WTC11 (cell line): ENCODE data around the gene WWOX. TPM values are rescaled to one million over a fixed set of nuclear protein-coding genes. Genes with fewer than 3 reads are reported as not detected.

Experiments used
- ATAC-seq: fragments of 200-7000 bp; cut with Tn5 transposase; 2 replicates; pipeline ENCODE4 v1.10.0; 2021; ENCODE audit warnings: mild to moderate bottlenecking, moderate library complexity
- CTCF ChIA-PET: fragments of 300-600 bp; sonication (Branson Sonifier 250); formaldehyde crosslinking; loops from one replicate; lab custom pipeline; 2021; ENCODE audit warnings: antibody characterized with exemption; lab: Charles Lee
- POLR2A ChIA-PET: fragments of 350-600 bp; sonication (Branson Sonifier 250); formaldehyde crosslinking; loops from one replicate; lab custom pipeline; 2021; ENCODE audit warnings: antibody characterized with exemption; lab: Charles Lee
- DNase-seq: peaks from one replicate; pipeline ENCODE4 v3.0.0; 2021; ENCODE audit warnings: low spot score
- H3K27ac Mint-ChIP-seq: 2 replicates; pipeline ENCODE4 v1.8.0; 2021; ENCODE audit warnings: mixed read lengths
- H3K27me3 Mint-ChIP-seq: 2 replicates; pipeline ENCODE4 v1.8.0; 2021; ENCODE audit warnings: low read depth, mild to moderate bottlenecking, moderate library complexity, mixed read lengths
- H3K36me3 Mint-ChIP-seq: 2 replicates; pipeline ENCODE4 v1.8.0; 2021; ENCODE audit warnings: mixed read lengths
- H3K4me1 Mint-ChIP-seq: 2 replicates; pipeline ENCODE4 v1.8.0; 2022; ENCODE audit warnings: mixed read lengths
- H3K4me3 Mint-ChIP-seq: 2 replicates; pipeline ENCODE4 v1.8.0; 2021; ENCODE audit warnings: mild to moderate bottlenecking, moderate library complexity, mixed read lengths
- H3K9me3 Mint-ChIP-seq: 2 replicates; pipeline ENCODE4 v1.8.0; 2021; ENCODE audit warnings: mixed read lengths
- CBFB ChIP-seq: sonication (generic); formaldehyde crosslinking; IDR thresholded peaks from 2 replicates; pipeline ENCODE4 v1.8.1; 2022; ENCODE audit warnings: mild to moderate bottlenecking, low read depth, missing genetic modification reagents
- ESRRA ChIP-seq: sonication (generic); formaldehyde crosslinking; IDR thresholded peaks from 2 replicates; pipeline ENCODE4 v1.8.1; 2022; ENCODE audit warnings: mild to moderate bottlenecking, missing genetic modification reagents, borderline replicate concordance
- FOXJ3 ChIP-seq: sonication (generic); formaldehyde crosslinking; IDR thresholded peaks from 2 replicates; pipeline ENCODE4 v1.9.0; 2021; ENCODE audit warnings: missing genetic modification reagents, mild to moderate bottlenecking, borderline replicate concordance
- FOXP1 ChIP-seq: sonication (generic); formaldehyde crosslinking; IDR thresholded peaks from 2 replicates; pipeline ENCODE4 v1.8.0; 2022; ENCODE audit warnings: missing genetic modification reagents, mild to moderate bottlenecking, moderate library complexity, borderline replicate concordance
- GABPB1 ChIP-seq: sonication (generic); formaldehyde crosslinking; IDR thresholded peaks from 2 replicates; pipeline ENCODE4 v1.8.1; 2023; ENCODE audit warnings: mild to moderate bottlenecking, missing genetic modification reagents
- MXD4 ChIP-seq: fragments of 250-450 bp; sonication (Bioruptor Pico); IDR thresholded peaks from 2 replicates; pipeline ENCODE4 v1.8.0; 2021; ENCODE audit warnings: mild to moderate bottlenecking, moderate library complexity, borderline replicate concordance
- NR1H2 ChIP-seq: sonication (generic); formaldehyde crosslinking; IDR thresholded peaks from 2 replicates; pipeline ENCODE4 v1.9.0; 2021; ENCODE audit warnings: mild to moderate bottlenecking, moderate library complexity, missing genetic modification reagents
- SP1 ChIP-seq: sonication (generic); formaldehyde crosslinking; conservative IDR thresholded peaks from 2 replicates; pipeline ENCODE4 v1.8.1; 2022; ENCODE audit warnings: missing genetic modification reagents
- TP53 ChIP-seq: sonication (generic); formaldehyde crosslinking; IDR thresholded peaks from 2 replicates; pipeline ENCODE4 v1.8.1; 2023; ENCODE audit warnings: mild to moderate bottlenecking, missing genetic modification reagents
- ZNF416 ChIP-seq: fragments of 250-450 bp; sonication (Bioruptor Pico); IDR thresholded peaks from 2 replicates; pipeline ENCODE4 v1.9.0; 2021; ENCODE audit warnings: mild to moderate bottlenecking, inconsistent platforms
- total RNA-seq: library from RNA; stranded (reverse); gene quantifications from 3 replicates; pipeline ENCODE4 v1.2.3, GENCODE V29; 2021
- TF ChIP-seq, protein P1 (sequence below): fragments of 250-450 bp; sonication (Bioruptor Pico); IDR thresholded peaks from 2 replicates; pipeline ENCODE4 v1.9.0; 2021; ENCODE audit warnings: moderate library complexity, mild to moderate bottlenecking, inconsistent platforms, borderline replicate concordance
- TF ChIP-seq, protein P2 (sequence below): sonication (generic); formaldehyde crosslinking; IDR thresholded peaks from 2 replicates; pipeline ENCODE4 v1.8.0; 2022; ENCODE audit warnings: mild to moderate bottlenecking, missing genetic modification reagents
- TF ChIP-seq, protein P3 (sequence below): sonication (generic); formaldehyde crosslinking; IDR thresholded peaks from 2 replicates; pipeline ENCODE4 v1.8.1; 2023; ENCODE audit warnings: mild to moderate bottlenecking, missing genetic modification reagents, borderline replicate concordance
- TF ChIP-seq, protein P4 (sequence below): sonication (generic); formaldehyde crosslinking; IDR thresholded peaks from 2 replicates; pipeline ENCODE4 v1.8.1; 2023; ENCODE audit warnings: mild to moderate bottlenecking, moderate library complexity, missing genetic modification reagents
- TF ChIP-seq, protein P5 (sequence below): sonication (generic); formaldehyde crosslinking; IDR thresholded peaks from 2 replicates; pipeline ENCODE4 v1.8.0; 2023; ENCODE audit warnings: mild to moderate bottlenecking, missing genetic modification reagents
- TF ChIP-seq, protein P6 (sequence below): sonication (generic); formaldehyde crosslinking; IDR thresholded peaks from 2 replicates; pipeline ENCODE4 v1.8.0; 2022; ENCODE audit warnings: mild to moderate bottlenecking, missing genetic modification reagents
- TF ChIP-seq, protein P7 (sequence below): fragments of 200-600 bp; IDR thresholded peaks from 2 replicates; pipeline ENCODE4 v1.8.0; 2022; ENCODE audit warnings: antibody characterized with exemption
- TF ChIP-seq, protein P8 (sequence below): sonication (generic); formaldehyde crosslinking; IDR thresholded peaks from 2 replicates; pipeline ENCODE4 v1.8.1; 2022; ENCODE audit warnings: mild to moderate bottlenecking, missing genetic modification reagents, moderate library complexity, borderline replicate concordance

Gene WWOX
- total RNA-seq, 1 experiment from 2014 or later: 15.7 TPM

DNA sequence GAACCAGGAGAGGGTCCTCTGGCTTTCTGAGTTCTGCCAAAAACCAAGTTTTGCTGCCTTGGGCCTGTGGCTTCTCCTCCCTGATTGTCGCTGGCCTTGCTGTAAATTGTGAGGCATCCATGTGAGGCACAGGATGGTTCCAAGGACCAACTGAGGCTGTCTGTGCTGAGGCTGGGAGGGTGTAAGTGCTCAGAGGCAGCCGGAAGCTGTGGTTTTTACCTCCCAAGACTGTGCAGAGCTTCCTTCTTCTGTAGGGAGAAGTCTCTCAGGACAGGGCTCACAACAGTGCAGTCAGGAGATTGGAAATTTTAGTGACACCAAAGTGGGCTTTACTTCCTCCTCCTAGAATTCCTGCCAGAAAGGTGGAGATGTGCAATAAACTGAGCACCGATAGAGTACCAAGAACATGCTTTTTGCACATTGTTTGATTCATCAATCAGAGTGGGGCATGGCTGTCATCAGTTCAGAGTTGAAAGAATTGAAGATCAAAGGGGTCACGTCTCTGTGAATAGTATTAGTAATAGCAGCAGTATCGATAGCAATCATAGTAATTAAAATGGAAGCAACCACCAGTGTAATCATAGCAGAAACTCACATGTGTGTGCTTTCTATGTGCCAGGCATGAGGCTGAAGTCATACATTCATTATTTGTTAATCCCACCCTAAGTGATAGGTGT, 467.1 kb downstream of the WWOX start:
- no peak overlapping the region for H3K4me3 Mint-ChIP-seq
- H3K9me3 Mint-ChIP-seq: peaks cover 15% of the 10 kb centered on the region
- CTCF ChIA-PET: interaction anchor here (0.6 kb wide), 1 partner anchor 17 kb away, joined by 5 read pairs; no protein-coding TSS in a partner anchor
- H3K4me1 Mint-ChIP-seq: peaks cover 8% of the 10 kb centered on the region; the same call in 1 of the 2 replicates
- no peak for DNase-seq
- no peaks in the 10 kb centered on the region for H3K27me3 Mint-ChIP-seq
- POLR2A ChIA-PET: no interaction called here
- ATAC-seq: no peak
- H3K36me3 Mint-ChIP-seq: peaks cover 9% of the 10 kb centered on the region
- TF ChIP-seq, protein P1, sequence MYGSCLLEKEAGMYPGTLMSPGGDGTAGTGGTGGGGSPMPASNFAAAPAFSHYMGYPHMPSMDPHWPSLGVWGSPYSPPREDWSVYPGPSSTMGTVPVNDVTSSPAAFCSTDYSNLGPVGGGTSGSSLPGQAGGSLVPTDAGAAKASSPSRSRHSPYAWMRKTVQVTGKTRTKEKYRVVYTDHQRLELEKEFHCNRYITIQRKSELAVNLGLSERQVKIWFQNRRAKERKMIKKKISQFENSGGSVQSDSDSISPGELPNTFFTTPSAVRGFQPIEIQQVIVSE (CRISPR knock-in tag): no peak
- no peak for TF ChIP-seq SP1 (CRISPR knock-in tag)
- TF ChIP-seq, protein P2, sequence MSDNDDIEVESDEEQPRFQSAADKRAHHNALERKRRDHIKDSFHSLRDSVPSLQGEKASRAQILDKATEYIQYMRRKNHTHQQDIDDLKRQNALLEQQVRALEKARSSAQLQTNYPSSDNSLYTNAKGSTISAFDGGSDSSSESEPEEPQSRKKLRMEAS (CRISPR knock-in tag): no peak
- TF ChIP-seq, protein P3, sequence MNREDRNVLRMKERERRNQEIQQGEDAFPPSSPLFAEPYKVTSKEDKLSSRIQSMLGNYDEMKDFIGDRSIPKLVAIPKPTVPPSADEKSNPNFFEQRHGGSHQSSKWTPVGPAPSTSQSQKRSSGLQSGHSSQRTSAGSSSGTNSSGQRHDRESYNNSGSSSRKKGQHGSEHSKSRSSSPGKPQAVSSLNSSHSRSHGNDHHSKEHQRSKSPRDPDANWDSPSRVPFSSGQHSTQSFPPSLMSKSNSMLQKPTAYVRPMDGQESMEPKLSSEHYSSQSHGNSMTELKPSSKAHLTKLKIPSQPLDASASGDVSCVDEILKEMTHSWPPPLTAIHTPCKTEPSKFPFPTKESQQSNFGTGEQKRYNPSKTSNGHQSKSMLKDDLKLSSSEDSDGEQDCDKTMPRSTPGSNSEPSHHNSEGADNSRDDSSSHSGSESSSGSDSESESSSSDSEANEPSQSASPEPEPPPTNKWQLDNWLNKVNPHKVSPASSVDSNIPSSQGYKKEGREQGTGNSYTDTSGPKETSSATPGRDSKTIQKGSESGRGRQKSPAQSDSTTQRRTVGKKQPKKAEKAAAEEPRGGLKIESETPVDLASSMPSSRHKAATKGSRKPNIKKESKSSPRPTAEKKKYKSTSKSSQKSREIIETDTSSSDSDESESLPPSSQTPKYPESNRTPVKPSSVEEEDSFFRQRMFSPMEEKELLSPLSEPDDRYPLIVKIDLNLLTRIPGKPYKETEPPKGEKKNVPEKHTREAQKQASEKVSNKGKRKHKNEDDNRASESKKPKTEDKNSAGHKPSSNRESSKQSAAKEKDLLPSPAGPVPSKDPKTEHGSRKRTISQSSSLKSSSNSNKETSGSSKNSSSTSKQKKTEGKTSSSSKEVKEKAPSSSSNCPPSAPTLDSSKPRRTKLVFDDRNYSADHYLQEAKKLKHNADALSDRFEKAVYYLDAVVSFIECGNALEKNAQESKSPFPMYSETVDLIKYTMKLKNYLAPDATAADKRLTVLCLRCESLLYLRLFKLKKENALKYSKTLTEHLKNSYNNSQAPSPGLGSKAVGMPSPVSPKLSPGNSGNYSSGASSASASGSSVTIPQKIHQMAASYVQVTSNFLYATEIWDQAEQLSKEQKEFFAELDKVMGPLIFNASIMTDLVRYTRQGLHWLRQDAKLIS (CRISPR knock-in tag): no peak
- TF ChIP-seq, protein P4, sequence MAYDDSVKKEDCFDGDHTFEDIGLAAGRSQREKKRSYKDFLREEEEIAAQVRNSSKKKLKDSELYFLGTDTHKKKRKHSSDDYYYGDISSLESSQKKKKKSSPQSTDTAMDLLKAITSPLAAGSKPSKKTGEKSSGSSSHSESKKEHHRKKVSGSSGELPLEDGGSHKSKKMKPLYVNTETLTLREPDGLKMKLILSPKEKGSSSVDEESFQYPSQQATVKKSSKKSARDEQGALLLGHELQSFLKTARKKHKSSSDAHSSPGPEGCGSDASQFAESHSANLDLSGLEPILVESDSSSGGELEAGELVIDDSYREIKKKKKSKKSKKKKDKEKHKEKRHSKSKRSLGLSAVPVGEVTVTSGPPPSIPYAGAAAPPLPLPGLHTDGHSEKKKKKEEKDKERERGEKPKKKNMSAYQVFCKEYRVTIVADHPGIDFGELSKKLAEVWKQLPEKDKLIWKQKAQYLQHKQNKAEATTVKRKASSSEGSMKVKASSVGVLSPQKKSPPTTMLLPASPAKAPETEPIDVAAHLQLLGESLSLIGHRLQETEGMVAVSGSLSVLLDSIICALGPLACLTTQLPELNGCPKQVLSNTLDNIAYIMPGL (CRISPR knock-in tag): no peak
- TF ChIP-seq FOXJ3: no peak
- TF ChIP-seq, protein P5, sequence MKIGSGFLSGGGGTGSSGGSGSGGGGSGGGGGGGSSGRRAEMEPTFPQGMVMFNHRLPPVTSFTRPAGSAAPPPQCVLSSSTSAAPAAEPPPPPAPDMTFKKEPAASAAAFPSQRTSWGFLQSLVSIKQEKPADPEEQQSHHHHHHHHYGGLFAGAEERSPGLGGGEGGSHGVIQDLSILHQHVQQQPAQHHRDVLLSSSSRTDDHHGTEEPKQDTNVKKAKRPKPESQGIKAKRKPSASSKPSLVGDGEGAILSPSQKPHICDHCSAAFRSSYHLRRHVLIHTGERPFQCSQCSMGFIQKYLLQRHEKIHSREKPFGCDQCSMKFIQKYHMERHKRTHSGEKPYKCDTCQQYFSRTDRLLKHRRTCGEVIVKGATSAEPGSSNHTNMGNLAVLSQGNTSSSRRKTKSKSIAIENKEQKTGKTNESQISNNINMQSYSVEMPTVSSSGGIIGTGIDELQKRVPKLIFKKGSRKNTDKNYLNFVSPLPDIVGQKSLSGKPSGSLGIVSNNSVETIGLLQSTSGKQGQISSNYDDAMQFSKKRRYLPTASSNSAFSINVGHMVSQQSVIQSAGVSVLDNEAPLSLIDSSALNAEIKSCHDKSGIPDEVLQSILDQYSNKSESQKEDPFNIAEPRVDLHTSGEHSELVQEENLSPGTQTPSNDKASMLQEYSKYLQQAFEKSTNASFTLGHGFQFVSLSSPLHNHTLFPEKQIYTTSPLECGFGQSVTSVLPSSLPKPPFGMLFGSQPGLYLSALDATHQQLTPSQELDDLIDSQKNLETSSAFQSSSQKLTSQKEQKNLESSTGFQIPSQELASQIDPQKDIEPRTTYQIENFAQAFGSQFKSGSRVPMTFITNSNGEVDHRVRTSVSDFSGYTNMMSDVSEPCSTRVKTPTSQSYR (CRISPR knock-in tag): no peak
- TF ChIP-seq, protein P6, sequence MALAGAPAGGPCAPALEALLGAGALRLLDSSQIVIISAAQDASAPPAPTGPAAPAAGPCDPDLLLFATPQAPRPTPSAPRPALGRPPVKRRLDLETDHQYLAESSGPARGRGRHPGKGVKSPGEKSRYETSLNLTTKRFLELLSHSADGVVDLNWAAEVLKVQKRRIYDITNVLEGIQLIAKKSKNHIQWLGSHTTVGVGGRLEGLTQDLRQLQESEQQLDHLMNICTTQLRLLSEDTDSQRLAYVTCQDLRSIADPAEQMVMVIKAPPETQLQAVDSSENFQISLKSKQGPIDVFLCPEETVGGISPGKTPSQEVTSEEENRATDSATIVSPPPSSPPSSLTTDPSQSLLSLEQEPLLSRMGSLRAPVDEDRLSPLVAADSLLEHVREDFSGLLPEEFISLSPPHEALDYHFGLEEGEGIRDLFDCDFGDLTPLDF (CRISPR knock-in tag): no peak
- no peak for TF ChIP-seq TP53 (CRISPR knock-in tag)
- TF ChIP-seq, protein P7, sequence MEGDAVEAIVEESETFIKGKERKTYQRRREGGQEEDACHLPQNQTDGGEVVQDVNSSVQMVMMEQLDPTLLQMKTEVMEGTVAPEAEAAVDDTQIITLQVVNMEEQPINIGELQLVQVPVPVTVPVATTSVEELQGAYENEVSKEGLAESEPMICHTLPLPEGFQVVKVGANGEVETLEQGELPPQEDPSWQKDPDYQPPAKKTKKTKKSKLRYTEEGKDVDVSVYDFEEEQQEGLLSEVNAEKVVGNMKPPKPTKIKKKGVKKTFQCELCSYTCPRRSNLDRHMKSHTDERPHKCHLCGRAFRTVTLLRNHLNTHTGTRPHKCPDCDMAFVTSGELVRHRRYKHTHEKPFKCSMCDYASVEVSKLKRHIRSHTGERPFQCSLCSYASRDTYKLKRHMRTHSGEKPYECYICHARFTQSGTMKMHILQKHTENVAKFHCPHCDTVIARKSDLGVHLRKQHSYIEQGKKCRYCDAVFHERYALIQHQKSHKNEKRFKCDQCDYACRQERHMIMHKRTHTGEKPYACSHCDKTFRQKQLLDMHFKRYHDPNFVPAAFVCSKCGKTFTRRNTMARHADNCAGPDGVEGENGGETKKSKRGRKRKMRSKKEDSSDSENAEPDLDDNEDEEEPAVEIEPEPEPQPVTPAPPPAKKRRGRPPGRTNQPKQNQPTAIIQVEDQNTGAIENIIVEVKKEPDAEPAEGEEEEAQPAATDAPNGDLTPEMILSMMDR: no peak
- TF ChIP-seq, protein P8, sequence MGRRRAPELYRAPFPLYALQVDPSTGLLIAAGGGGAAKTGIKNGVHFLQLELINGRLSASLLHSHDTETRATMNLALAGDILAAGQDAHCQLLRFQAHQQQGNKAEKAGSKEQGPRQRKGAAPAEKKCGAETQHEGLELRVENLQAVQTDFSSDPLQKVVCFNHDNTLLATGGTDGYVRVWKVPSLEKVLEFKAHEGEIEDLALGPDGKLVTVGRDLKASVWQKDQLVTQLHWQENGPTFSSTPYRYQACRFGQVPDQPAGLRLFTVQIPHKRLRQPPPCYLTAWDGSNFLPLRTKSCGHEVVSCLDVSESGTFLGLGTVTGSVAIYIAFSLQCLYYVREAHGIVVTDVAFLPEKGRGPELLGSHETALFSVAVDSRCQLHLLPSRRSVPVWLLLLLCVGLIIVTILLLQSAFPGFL: no peak
- no peak for TF ChIP-seq FOXP1 (CRISPR knock-in tag)
- no peak for TF ChIP-seq NR1H2 (CRISPR knock-in tag)
- no peak for TF ChIP-seq CBFB (CRISPR knock-in tag)
- TF ChIP-seq ESRRA (CRISPR knock-in tag): no peak
- TF ChIP-seq MXD4 (CRISPR knock-in tag): no peak
- no peak for TF ChIP-seq ZNF416 (CRISPR knock-in tag)
- no peak for TF ChIP-seq GABPB1
- H3K27ac Mint-ChIP-seq: no peak overlapping the region
